A549 (cell line): ENCODE results near the gene ITPKB. TPM values are rescaled to one million over a fixed set of nuclear protein-coding genes. Genes with fewer than 3 reads are reported as not detected.

Experiments used
- ATAC-seq, 2 experiments: fragments of 200-7000 bp in 1 of 2; fragments of >200 bp in 1 of 2; cut with Nextera tagmentation in 1 of 2; cut with Tn5 transposase in 1 of 2; 3 replicates each; pipeline versions ENCODE4 v1.8.0 to v1.9.1; 2018 to 2020; ENCODE audit warnings: mild to moderate bottlenecking in 1 of 2, moderate library complexity in 1 of 2
- CTCF ChIA-PET: fragments of 300-600 bp; sonication (Branson Sonifier 250); formaldehyde crosslinking; extraction: SDS; loops from one replicate; lab custom pipeline; 2021; ENCODE audit warnings: antibody characterized with exemption, inconsistent platforms; lab: Yijun Ruan, JAX
- POLR2A ChIA-PET: fragments of 350-600 bp; formaldehyde crosslinking; extraction: SDS; loops from one replicate; lab custom pipeline; 2021; ENCODE audit warnings: antibody characterized with exemption, inconsistent platforms; lab: Yijun Ruan, JAX
- DNase-seq, 2 experiments: peaks; one replicate each; pipeline versions ENCODE4 v3.0.0 to v3.0.0-alpha.2; 2011 to 2016; ENCODE audit warnings: low read depth in 1 of 2, low spot score in 1 of 2
- FAIRE-seq: peaks from 2 replicates; lab custom pipeline; 2011; peaks lifted over from hg19 to GRCh38; lab: Jason Lieb, UNC
- H3K27ac ChIP-seq, 2 experiments: fragments of >200 bp; sonication (Bioruptor Twin); formaldehyde crosslinking; 3 replicates each; pipeline ENCODE4 v1.5.1; 2016 to 2017
- H3K4me1 ChIP-seq: fragments of >200 bp; sonication (Bioruptor Twin); formaldehyde crosslinking; 3 replicates; pipeline ENCODE4 v1.6.1; 2016
- H3K4me2 ChIP-seq: fragments of >200 bp; sonication (Bioruptor Twin); formaldehyde crosslinking; 3 replicates; pipeline ENCODE4 v1.6.1; 2016
- H3K4me3 ChIP-seq: fragments of >200 bp; sonication (Bioruptor Twin); formaldehyde crosslinking; 3 replicates; pipeline ENCODE4 v1.5.1; 2016
- H3K9me3 ChIP-seq: fragments of >200 bp; sonication (Bioruptor Twin); formaldehyde crosslinking; 3 replicates; pipeline ENCODE4 v1.6.1; 2016
- BHLHE40 ChIP-seq: IDR thresholded peaks from 2 replicates; pipeline ENCODE4 v1.6.1; 2012; ENCODE audit warnings: low read depth, low read length, inconsistent platforms
- CBX2 ChIP-seq: fragments of 200-600 bp; sonication (generic); IDR thresholded peaks from 2 replicates; pipeline ENCODE4 v1.6.1; 2016; ENCODE audit warnings: low read depth, mild to moderate bottlenecking, borderline replicate concordance
- CHD2 ChIP-seq: fragments of 150-350 bp; IDR thresholded peaks from 2 replicates; pipeline ENCODE4 v1.6.1; 2014; ENCODE audit warnings: low read length; ENCODE audit not compliant: partially characterized antibody
- CHD4 ChIP-seq: fragments of 200-600 bp; sonication (generic); IDR thresholded peaks from 2 replicates; pipeline ENCODE4 v1.6.1; 2016; ENCODE audit warnings: antibody characterized with exemption, mild to moderate bottlenecking, borderline replicate concordance
- EHF ChIP-seq: fragments of 250-450 bp; sonication (Bioruptor Pico); IDR thresholded peaks from 2 replicates; pipeline ENCODE4 v1.5.0; 2020; ENCODE audit warnings: mild to moderate bottlenecking
- EP300 ChIP-seq, 2 experiments: fragments of >200 bp; sonication (Bioruptor Twin); formaldehyde crosslinking; IDR thresholded peaks; 2 replicates in 1 of 2; 3 replicates in 1 of 2; pipeline ENCODE4 v1.6.1; 2016 to 2017
- FOXS1 ChIP-seq: fragments of 250-450 bp; sonication (Bioruptor Pico); IDR thresholded peaks from 2 replicates; pipeline ENCODE4 v1.5.0; 2020; ENCODE audit warnings: mild to moderate bottlenecking, moderate library complexity
- HDAC2 ChIP-seq: fragments of 200-600 bp; sonication (generic); IDR thresholded peaks from 2 replicates; pipeline ENCODE4 v1.6.1; 2016
- HEYL ChIP-seq: fragments of 250-450 bp; sonication (Bioruptor Pico); IDR thresholded peaks from 2 replicates; pipeline ENCODE4 v1.8.0; 2021; ENCODE audit warnings: mild to moderate bottlenecking, moderate library complexity
- HOXB13 ChIP-seq: fragments of 250-450 bp; sonication (Bioruptor Pico); IDR thresholded peaks from 2 replicates; pipeline ENCODE4 v1.5.0; 2020; ENCODE audit warnings: low read depth, mild to moderate bottlenecking, moderate library complexity
- HOXB5 ChIP-seq: fragments of 250-450 bp; sonication (Bioruptor Pico); IDR thresholded peaks from 2 replicates; pipeline ENCODE4 v1.5.0; 2020; ENCODE audit warnings: mild to moderate bottlenecking, moderate library complexity
- KDM1A ChIP-seq: fragments of 200-600 bp; sonication (generic); IDR thresholded peaks from 2 replicates; pipeline ENCODE4 v1.6.1; 2016; ENCODE audit warnings: low read depth, mild to moderate bottlenecking
- KDM5A ChIP-seq: fragments of 200-600 bp; sonication (generic); IDR thresholded peaks from 2 replicates; pipeline ENCODE4 v1.6.1; 2016; ENCODE audit warnings: antibody characterized with exemption, mild to moderate bottlenecking
- MAFK ChIP-seq: fragments of 450-650 bp; IDR thresholded peaks from 2 replicates; pipeline ENCODE4 v1.6.1; 2014; ENCODE audit not compliant: partially characterized antibody
- NPAS2 ChIP-seq: fragments of 250-450 bp; sonication (Bioruptor Pico); IDR thresholded peaks from 2 replicates; pipeline ENCODE4 v1.8.0; 2022; ENCODE audit warnings: mild to moderate bottlenecking, moderate library complexity, borderline replicate concordance
- NR3C1 ChIP-seq: fragments of >200 bp; sonication (Bioruptor Twin); formaldehyde crosslinking; IDR thresholded peaks from 3 replicates; pipeline ENCODE4 v1.6.1; 2017
- PHF8 ChIP-seq: fragments of 200-600 bp; sonication (generic); IDR thresholded peaks from 2 replicates; pipeline ENCODE4 v1.6.1; 2016; ENCODE audit warnings: low read depth, mild to moderate bottlenecking, antibody characterized with exemption, moderate library complexity, borderline replicate concordance
- POLR2A ChIP-seq: IDR thresholded peaks from 2 replicates; pipeline ENCODE4 v1.6.1; 2012; ENCODE audit warnings: mild to moderate bottlenecking, low read length
- POLR2AphosphoS2 ChIP-seq: conservative IDR thresholded peaks from 2 replicates; pipeline ENCODE4 v1.6.1; 2012; ENCODE audit warnings: low read length, improper control_type of control experiment, inconsistent platforms
- RAD21 ChIP-seq, 2 experiments: fragments of >200 bp in 1 of 2; sonication (Bioruptor Twin) in 1 of 2; formaldehyde crosslinking in 1 of 2; IDR thresholded peaks in 1 of 2; conservative IDR thresholded peaks in 1 of 2; 2 replicates in 1 of 2; 3 replicates in 1 of 2; pipeline ENCODE4 v1.6.1; 2012 to 2018; ENCODE audit warnings: inconsistent platforms in 1 of 2
- RFX5 ChIP-seq: fragments of 450-650 bp; IDR thresholded peaks from 2 replicates; pipeline ENCODE4 v1.7.1; 2014; ENCODE audit warnings: antibody characterized with exemption, mild to moderate bottlenecking, moderate library complexity
- TP53 ChIP-seq: fragments of 250-450 bp; sonication (Bioruptor Pico); IDR thresholded peaks from 2 replicates; pipeline ENCODE4 v1.5.0; 2021; ENCODE audit warnings: mild to moderate bottlenecking, moderate library complexity
- ZSCAN20 ChIP-seq: fragments of 250-450 bp; sonication (Bioruptor Pico); IDR thresholded peaks from 2 replicates; pipeline ENCODE4 v1.8.0; 2022; ENCODE audit warnings: mild to moderate bottlenecking, moderate library complexity
- WGBS: methylation state at CpG from one replicate; pipeline ENCODE4 v1.1.6; 2017; ENCODE audit errors: missing lambda C conversion rate; 5-methylcytosine and 5-hydroxymethylcytosine counted together
- polyA plus RNA-seq, 4 experiments: library from polyadenylated mRNA; depleted of rRNA in 3 of 4; stranded (reverse); fragments of >200 nt; fragmentation: RNase III in 1 of 4; extraction: RNeasy Plus Mini Kit Qiagen cat#74134 plus additional on column Dnase treatment in 1 of 4; gene quantifications; 2 replicates in 3 of 4; 3 replicates in 1 of 4; pipeline ENCODE4 v1.2.3, GENCODE V29; 2011 to 2017
- TF ChIP-seq, protein P1 (sequence below): fragments of 150-350 bp; IDR thresholded peaks from 2 replicates; pipeline ENCODE4 v1.6.1; 2014; ENCODE audit warnings: low read depth, mild to moderate bottlenecking, low read length
- TF ChIP-seq, protein P2 (sequence below): fragments of 200-600 bp; sonication (generic); IDR thresholded peaks from 2 replicates; pipeline ENCODE4 v1.6.1; 2016; ENCODE audit warnings: antibody characterized with exemption, mild to moderate bottlenecking, moderate library complexity
- TF ChIP-seq, protein P3 (sequence below): fragments of >200 bp; sonication (Bioruptor Twin); formaldehyde crosslinking; IDR thresholded peaks from 2 replicates; pipeline ENCODE4 v1.6.1; 2016

Gene ITPKB
- polyA plus RNA-seq, 2 of the 4 experiments (the other 2 are of a cell fraction): 1.7 to 2.8 TPM

DNA sequence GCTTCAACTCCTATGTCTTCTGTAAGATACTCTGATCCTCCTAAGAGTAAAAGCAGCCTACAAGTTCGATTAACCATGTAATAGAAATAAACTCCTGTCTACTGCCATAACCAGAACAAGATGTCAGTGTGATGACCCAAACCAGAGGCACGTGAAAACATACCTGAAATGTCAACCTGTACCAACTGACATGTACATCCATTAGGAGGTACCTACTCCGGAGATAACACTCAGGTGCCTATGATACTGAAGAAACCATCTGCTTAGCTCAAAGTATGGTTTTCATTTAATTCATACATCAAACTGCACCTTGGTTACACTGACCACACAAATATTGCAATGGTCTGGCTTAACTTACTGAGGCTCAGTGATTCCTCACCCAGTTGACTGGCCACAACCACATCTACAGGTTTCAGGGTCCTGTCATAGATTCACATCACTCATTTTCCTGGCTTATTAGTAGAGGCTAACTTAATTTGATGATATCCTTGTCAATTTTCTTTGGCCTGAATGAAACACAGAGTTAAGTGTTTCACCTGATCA lies 4.4 kb downstream of the ITPKB start:
- FAIRE-seq: no peak
- Histone ChIP-seq H3K4me1 (0 out of 3 replicates have a peak, but pooled peaks cover 2% of the 10 kb centered on the region), H3K4me2 (no peak overlapping the region), H3K4me3 (no peak overlapping the region), H3K27ac (no peak overlapping the region), H3K9me3 (no peaks in the 10 kb centered on the region)
- 85% methylated on average over 3 of the region's 3 CpGs for WGBS
- TF ChIP-seq, protein P1, sequence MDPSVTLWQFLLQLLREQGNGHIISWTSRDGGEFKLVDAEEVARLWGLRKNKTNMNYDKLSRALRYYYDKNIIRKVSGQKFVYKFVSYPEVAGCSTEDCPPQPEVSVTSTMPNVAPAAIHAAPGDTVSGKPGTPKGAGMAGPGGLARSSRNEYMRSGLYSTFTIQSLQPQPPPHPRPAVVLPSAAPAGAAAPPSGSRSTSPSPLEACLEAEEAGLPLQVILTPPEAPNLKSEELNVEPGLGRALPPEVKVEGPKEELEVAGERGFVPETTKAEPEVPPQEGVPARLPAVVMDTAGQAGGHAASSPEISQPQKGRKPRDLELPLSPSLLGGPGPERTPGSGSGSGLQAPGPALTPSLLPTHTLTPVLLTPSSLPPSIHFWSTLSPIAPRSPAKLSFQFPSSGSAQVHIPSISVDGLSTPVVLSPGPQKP: no peak
- TF ChIP-seq, protein P2, sequence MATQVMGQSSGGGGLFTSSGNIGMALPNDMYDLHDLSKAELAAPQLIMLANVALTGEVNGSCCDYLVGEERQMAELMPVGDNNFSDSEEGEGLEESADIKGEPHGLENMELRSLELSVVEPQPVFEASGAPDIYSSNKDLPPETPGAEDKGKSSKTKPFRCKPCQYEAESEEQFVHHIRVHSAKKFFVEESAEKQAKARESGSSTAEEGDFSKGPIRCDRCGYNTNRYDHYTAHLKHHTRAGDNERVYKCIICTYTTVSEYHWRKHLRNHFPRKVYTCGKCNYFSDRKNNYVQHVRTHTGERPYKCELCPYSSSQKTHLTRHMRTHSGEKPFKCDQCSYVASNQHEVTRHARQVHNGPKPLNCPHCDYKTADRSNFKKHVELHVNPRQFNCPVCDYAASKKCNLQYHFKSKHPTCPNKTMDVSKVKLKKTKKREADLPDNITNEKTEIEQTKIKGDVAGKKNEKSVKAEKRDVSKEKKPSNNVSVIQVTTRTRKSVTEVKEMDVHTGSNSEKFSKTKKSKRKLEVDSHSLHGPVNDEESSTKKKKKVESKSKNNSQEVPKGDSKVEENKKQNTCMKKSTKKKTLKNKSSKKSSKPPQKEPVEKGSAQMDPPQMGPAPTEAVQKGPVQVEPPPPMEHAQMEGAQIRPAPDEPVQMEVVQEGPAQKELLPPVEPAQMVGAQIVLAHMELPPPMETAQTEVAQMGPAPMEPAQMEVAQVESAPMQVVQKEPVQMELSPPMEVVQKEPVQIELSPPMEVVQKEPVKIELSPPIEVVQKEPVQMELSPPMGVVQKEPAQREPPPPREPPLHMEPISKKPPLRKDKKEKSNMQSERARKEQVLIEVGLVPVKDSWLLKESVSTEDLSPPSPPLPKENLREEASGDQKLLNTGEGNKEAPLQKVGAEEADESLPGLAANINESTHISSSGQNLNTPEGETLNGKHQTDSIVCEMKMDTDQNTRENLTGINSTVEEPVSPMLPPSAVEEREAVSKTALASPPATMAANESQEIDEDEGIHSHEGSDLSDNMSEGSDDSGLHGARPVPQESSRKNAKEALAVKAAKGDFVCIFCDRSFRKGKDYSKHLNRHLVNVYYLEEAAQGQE: no peak
- ChIA-PET POLR2A (no interaction called here), CTCF (no interaction called here)
- ATAC-seq: no peak
- no peak for DNase-seq

DNA sequence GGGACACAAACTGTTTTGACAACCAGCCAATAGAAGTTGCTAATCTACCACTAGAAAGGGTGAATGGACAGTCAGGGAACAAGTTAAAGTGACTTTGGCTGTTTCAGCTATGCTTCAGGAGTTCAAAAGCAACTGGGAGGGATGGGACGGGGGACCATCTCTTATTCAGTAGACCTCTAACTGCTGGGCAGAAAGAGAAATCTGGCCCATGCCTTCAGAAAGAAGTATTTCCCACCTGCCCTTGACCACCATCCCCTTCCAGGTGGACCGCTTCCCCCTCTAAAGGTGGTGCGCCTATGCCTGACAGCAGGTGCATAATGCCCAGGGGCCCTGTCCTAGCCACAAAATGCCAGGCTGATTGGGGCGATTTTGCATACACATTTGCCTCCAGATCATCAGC lies 5.2 kb downstream of the ITPKB start:
- 71% methylated on average over 4 of the region's 4 CpGs for WGBS
- no peak for FAIRE-seq
- Histone ChIP-seq H3K27ac (no peak overlapping the region), H3K4me3 (no peak overlapping the region)
- no peak for DNase-seq
- TF ChIP-seq CBX2 (no peak), POLR2A (no peak), KDM5A (no peak), HDAC2 (no peak), EHF (CRISPR knock-in tag) (no peak), PHF8 (no peak), HOXB13 (CRISPR knock-in tag) (no peak), NR3C1 (no peak), EP300 (IDR thresholded peaks at IDR 0.05) (no peak), FOXS1 (CRISPR knock-in tag) (no peak), BHLHE40 (no peak), MAFK (no peak), CHD2 (no peak), HEYL (no peak), RFX5 (no peak), KDM1A (no peak), CHD4 (no peak)
- TF ChIP-seq, protein P1: no peak
- TF ChIP-seq, all 56 proteins: peak for 0
- Histone ChIP-seq H3K9me3 (no peaks in the 10 kb centered on the region), H3K4me1 (no peaks in the 10 kb centered on the region), H3K4me2 (no peak overlapping the region)
- ChIA-PET CTCF (no interaction called here), POLR2A (no interaction called here)
- ATAC-seq: no peak

DNA sequence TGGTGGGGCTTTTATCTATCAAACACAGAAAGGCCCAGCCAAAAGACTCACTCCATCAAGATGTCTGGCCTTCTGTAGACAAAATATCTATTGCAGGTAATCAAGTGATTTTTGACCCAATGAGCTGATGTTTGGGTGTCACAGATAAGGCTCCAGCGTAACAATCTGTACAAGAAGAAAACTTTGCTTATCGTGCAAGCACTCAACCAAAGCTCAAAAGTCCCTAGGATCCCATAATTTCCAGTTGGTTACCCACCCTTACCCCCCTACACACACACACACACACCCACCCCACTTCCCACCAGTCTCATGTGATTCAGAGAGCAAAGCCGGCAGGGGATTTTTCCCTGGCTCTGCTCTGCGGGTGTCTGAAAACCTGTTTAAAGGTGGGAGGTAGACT lies 5.8 kb downstream of the ITPKB start:
- Histone ChIP-seq H3K4me3 (no peak overlapping the region), H3K9me3 (no peaks in the 10 kb centered on the region), H3K4me1 (no peaks in the 10 kb centered on the region), H3K27ac (no peak overlapping the region), H3K4me2 (no peak overlapping the region)
- ATAC-seq (no peak), FAIRE-seq (no peak), DNase-seq (no peak)
- ChIA-PET CTCF (no interaction called here), POLR2A (no interaction called here)
- WGBS: 93% methylated on average over 4 of the region's 4 CpGs
- TF ChIP-seq TP53 (CRISPR knock-in tag): no peak
- no peak for TF ChIP-seq FOXS1 (CRISPR knock-in tag)
- no peak for TF ChIP-seq RAD21 (conservative IDR thresholded peaks at IDR 0.05 in 1 of 2, IDR thresholded peaks at IDR 0.05 in 1 of 2)
- no peak for TF ChIP-seq EP300 (IDR thresholded peaks at IDR 0.05)
- no peak for TF ChIP-seq NPAS2 (CRISPR knock-in tag)
- no peak for TF ChIP-seq POLR2AphosphoS2
- no peak for TF ChIP-seq HOXB5 (CRISPR knock-in tag)
- TF ChIP-seq ZSCAN20 (CRISPR knock-in tag): no peak
- TF ChIP-seq, protein P3, sequence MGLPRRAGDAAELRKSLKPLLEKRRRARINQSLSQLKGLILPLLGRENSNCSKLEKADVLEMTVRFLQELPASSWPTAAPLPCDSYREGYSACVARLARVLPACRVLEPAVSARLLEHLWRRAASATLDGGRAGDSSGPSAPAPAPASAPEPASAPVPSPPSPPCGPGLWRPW: no peak
- TF ChIP-seq, protein P2: no peak
